Natural killer cell (primary cell): ENCODE measurements around the gene MINDY2. TPM values are rescaled to one million over a fixed set of nuclear protein-coding genes. Genes with fewer than 3 reads are reported as not detected.

Experiments
- ATAC-seq, 3 donors: fragments of 150-1000 bp in 2 of 3; fragments of 200-7000 bp in 1 of 3; cut with Tn5 transposase; 1 replicate in 1 of 3; 2 replicates in 2 of 3; pipeline ENCODE4 v1.10.0; 2021; ENCODE audit warnings: mild to moderate bottlenecking in 2 of 3, moderate library complexity in 2 of 3
- DNase-seq, 2 donors: peaks; one replicate each; pipeline versions ENCODE4 v3.0.0 to v3.0.0-alpha.2; 2013 to 2021; ENCODE audit warnings: mixed read lengths in 1 of 2
- H3K27ac ChIP-seq: one replicate; pipeline ENCODE4 v1.5.1; 2013; ENCODE audit warnings: mild to moderate bottlenecking, low read length
- H3K27me3 ChIP-seq: one replicate; pipeline ENCODE4 v1.6.1; 2013; ENCODE audit warnings: low read length; ENCODE audit not compliant: control insufficient read depth, insufficient read depth
- H3K36me3 ChIP-seq: one replicate; pipeline ENCODE4 v1.6.1; 2013; ENCODE audit warnings: low read length; ENCODE audit not compliant: control insufficient read depth, insufficient read depth
- H3K4me1 ChIP-seq: one replicate; pipeline ENCODE4 v1.6.1; 2013; ENCODE audit warnings: low read length; ENCODE audit not compliant: control insufficient read depth, insufficient read depth
- H3K4me3 ChIP-seq: one replicate; pipeline ENCODE4 v1.5.1; 2013; ENCODE audit warnings: low read length
- H3K9me3 ChIP-seq: one replicate; pipeline ENCODE4 v1.6.1; 2013; ENCODE audit warnings: low read length; ENCODE audit not compliant: control insufficient read depth, insufficient read depth
- H3K27ac Mint-ChIP-seq, 2 donors: one replicate each; pipeline ENCODE4 v1.8.0; 2022; ENCODE audit warnings: mild to moderate bottlenecking in 2 of 2, mixed read lengths in 2 of 2, moderate library complexity in 1 of 2
- H3K27me3 Mint-ChIP-seq, 2 donors: one replicate each; pipeline ENCODE4 v1.8.0; 2022; ENCODE audit warnings: low read depth in 2 of 2, mixed read lengths in 2 of 2
- H3K36me3 Mint-ChIP-seq: one replicate; pipeline ENCODE4 v1.8.0; 2022; ENCODE audit warnings: mixed read lengths
- H3K4me1 Mint-ChIP-seq, 2 donors: one replicate each; pipeline ENCODE4 v1.8.0; 2022; ENCODE audit warnings: mixed read lengths in 2 of 2
- H3K4me3 Mint-ChIP-seq: one replicate; pipeline ENCODE4 v1.8.0; 2022; ENCODE audit warnings: mild to moderate bottlenecking, moderate library complexity, mixed read lengths
- H3K9me3 Mint-ChIP-seq, 2 donors: one replicate each; pipeline ENCODE4 v1.8.0; 2022; ENCODE audit warnings: mixed read lengths in 2 of 2
- WGBS: methylation state at CpG from one replicate; pipeline ENCODE4 v1.1.7; 2013; ENCODE audit warnings: missing lambda C conversion rate; ENCODE audit not compliant: insufficient coverage; 5-methylcytosine and 5-hydroxymethylcytosine counted together
- intact Hi-C: fragments of 100-400 bp; cut with micrococcal nuclease; formaldehyde crosslinking; loops from one replicate; pipeline ENCODE4 v1.14.2; 2022
- total RNA-seq, 4 donors: library from RNA; stranded (reverse); fragments of 120-200 nt in 1 of 4; gene quantifications; one replicate each; pipeline versions ENCODE4 v1.2.3 to v1.2.4, GENCODE V29; 2013 to 2022
- TF ChIP-seq, protein P1 (sequence below): fragments of 200-600 bp; IDR thresholded peaks from one replicate; pipeline ENCODE4 v1.8.0; 2022; ENCODE audit warnings: antibody characterized with exemption

Gene MINDY2
- total RNA-seq, 3 donors from 2014 or later (not counting 1 experiment from before 2014, with no cell fraction given): 16.3 to 18.7 (median 18.3) TPM

DNA sequence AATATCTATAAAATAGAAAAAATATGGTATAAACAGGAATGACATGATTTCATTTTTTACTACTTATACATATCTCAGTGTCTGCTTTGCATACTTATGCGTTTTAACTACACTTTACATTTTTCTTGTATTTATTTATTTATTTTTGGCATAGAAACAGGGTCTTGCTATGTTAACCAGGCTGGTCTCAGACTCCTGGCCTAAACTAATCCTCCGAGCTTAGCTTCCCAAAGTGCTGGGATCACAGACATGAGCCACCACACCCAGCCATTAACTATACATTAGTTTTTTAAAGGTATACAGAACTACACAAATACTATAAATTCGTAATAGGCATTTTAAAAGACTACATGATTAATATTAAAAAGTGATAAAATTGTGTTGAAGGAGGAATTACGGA, 30.7 kb upstream of the MINDY2 start:
- H3K4me3 Mint-ChIP-seq: no peak overlapping the region
- intact Hi-C loops: no loop called here
- H3K27ac ChIP-seq: no peak overlapping the region
- H3K4me3 ChIP-seq: no peak overlapping the region
- no peaks in the 10 kb centered on the region for H3K9me3 Mint-ChIP-seq
- H3K4me1 ChIP-seq: peaks cover 4% of the 10 kb centered on the region
- DNase-seq (no peak), ATAC-seq (no peak)
- TF ChIP-seq, protein P1, sequence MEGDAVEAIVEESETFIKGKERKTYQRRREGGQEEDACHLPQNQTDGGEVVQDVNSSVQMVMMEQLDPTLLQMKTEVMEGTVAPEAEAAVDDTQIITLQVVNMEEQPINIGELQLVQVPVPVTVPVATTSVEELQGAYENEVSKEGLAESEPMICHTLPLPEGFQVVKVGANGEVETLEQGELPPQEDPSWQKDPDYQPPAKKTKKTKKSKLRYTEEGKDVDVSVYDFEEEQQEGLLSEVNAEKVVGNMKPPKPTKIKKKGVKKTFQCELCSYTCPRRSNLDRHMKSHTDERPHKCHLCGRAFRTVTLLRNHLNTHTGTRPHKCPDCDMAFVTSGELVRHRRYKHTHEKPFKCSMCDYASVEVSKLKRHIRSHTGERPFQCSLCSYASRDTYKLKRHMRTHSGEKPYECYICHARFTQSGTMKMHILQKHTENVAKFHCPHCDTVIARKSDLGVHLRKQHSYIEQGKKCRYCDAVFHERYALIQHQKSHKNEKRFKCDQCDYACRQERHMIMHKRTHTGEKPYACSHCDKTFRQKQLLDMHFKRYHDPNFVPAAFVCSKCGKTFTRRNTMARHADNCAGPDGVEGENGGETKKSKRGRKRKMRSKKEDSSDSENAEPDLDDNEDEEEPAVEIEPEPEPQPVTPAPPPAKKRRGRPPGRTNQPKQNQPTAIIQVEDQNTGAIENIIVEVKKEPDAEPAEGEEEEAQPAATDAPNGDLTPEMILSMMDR: no peak
- no peaks in the 10 kb centered on the region for H3K27me3 Mint-ChIP-seq
- no peaks in the 10 kb centered on the region for H3K9me3 ChIP-seq
- peaks cover 75 to 81% of the 10 kb centered on the region in 2 donors for H3K4me1 Mint-ChIP-seq
- peak overlapping the region in 1 of 2 donors; percentile 64 for H3K27ac Mint-ChIP-seq
- no peaks in the 10 kb centered on the region for H3K36me3 Mint-ChIP-seq
- H3K27me3 ChIP-seq: no peaks in the 10 kb centered on the region
- 83% methylated on average over 1 of the region's 4 CpGs for WGBS
- peaks cover 2% of the 10 kb centered on the region for H3K36me3 ChIP-seq

DNA sequence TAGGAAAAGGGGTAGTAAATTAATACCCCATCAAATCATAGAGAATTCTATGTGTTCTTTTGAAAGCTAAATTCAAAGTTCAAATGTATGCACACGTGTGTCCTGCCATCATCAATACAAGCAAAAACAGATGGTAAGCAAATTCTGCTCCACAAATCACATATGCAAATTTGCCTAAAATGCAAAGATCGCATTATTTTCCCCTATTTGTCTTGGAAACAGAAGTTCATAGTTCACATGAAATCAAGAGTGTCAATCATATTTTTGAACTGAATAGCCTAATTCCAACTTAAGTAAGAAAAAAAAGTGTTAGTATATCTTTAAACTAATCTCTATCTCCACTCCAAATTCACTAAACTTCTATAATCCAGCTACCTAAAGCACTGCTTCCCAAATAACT, 30.1 kb upstream of the MINDY2 start:
- H3K27ac ChIP-seq: no peak overlapping the region
- DNase-seq: no peak
- H3K4me3 Mint-ChIP-seq: no peak overlapping the region
- peaks cover 2% of the 10 kb centered on the region for H3K36me3 ChIP-seq
- peaks cover 4% of the 10 kb centered on the region for H3K4me1 ChIP-seq
- H3K36me3 Mint-ChIP-seq: no peaks in the 10 kb centered on the region
- H3K9me3 ChIP-seq: no peaks in the 10 kb centered on the region
- no peak overlapping the region for H3K4me3 ChIP-seq
- H3K27ac Mint-ChIP-seq: peak overlapping the region; percentile 19 to 58
- TF ChIP-seq, protein P1: no peak
- 69% methylated on average over 2 of the region's 2 CpGs for WGBS
- H3K27me3 ChIP-seq: no peaks in the 10 kb centered on the region
- ATAC-seq: no peak
- H3K27me3 Mint-ChIP-seq: no peaks in the 10 kb centered on the region
- H3K4me1 Mint-ChIP-seq: peaks cover 78 to 81% of the 10 kb centered on the region in 2 donors
- intact Hi-C loops: no loop called here
- H3K9me3 Mint-ChIP-seq: no peaks in the 10 kb centered on the region

DNA sequence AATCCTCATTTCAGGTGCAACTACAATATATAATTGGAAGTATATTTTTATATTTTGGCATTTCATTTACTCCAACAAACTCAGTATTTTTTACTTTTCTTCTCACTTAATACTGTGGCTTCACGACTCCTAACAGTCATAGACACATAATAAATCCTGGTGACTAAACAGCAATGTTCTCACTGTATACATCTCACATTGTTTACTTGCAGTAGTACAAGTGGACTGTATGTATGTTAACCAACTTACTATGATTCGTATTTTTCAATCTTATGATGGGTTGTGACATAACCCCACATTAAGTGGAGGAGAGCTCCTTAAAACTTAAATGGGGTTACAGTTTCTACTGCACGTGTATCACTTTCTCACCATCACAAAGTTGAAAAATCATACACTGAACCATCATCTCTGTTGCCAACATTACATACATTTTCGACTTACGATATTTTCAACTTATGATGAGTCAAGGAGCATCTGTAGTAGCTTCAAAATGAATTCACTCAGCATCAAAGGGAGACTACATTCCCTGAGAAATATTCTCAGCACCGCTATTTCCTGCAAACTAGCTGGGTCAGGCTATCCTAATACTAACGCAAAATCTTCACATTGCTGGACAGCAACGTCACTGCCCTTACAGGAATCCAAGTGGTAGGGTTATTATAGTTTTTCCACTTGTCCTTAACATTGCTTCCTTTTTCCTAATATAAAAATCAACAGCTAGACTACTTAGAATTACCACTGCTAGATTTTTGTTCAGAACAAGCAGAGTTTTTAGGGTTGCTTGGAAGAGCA, 28.9 kb upstream of the MINDY2 start:
- H3K4me3 ChIP-seq: no peak overlapping the region
- no peak overlapping the region for H3K27ac ChIP-seq
- H3K9me3 ChIP-seq: no peaks in the 10 kb centered on the region
- ATAC-seq: peak in 1 of 3 donors; percentile 55
- H3K4me3 Mint-ChIP-seq: no peak overlapping the region
- no peaks in the 10 kb centered on the region for H3K9me3 Mint-ChIP-seq
- H3K4me1 Mint-ChIP-seq: peaks cover 72 to 75% of the 10 kb centered on the region in 2 donors
- TF ChIP-seq, protein P1: no peak
- peak overlapping the region; percentile 19 to 58 for H3K27ac Mint-ChIP-seq
- H3K36me3 ChIP-seq: peaks cover 2% of the 10 kb centered on the region
- no peaks in the 10 kb centered on the region for H3K36me3 Mint-ChIP-seq
- WGBS: 84% methylated on average over 7 of the region's 8 CpGs
- DNase-seq: no peak
- H3K27me3 ChIP-seq: no peaks in the 10 kb centered on the region
- H3K27me3 Mint-ChIP-seq: no peaks in the 10 kb centered on the region
- H3K4me1 ChIP-seq: peaks cover 9% of the 10 kb centered on the region
- intact Hi-C loops: no loop called here
